HEK293 (cell line): ENCODE data around the gene C3orf33.
"Not testable (repeated sequence)": the region's sequence is repeated elsewhere in the genome, so short reads cannot be mapped to it uniquely, and the experiment has no call there.

Source experiments
- CTCF ChIA-PET: fragments of 350-600 bp; formaldehyde crosslinking; extraction: SDS; loops from one replicate; lab custom pipeline; 2021; ENCODE audit warnings: antibody characterized with exemption; lab: Yijun Ruan, JAX
- POLR2A ChIA-PET: fragments of 300-600 bp; formaldehyde crosslinking; extraction: SDS; loops from one replicate; lab custom pipeline; 2020; ENCODE audit warnings: antibody characterized with exemption, inconsistent platforms; lab: Yijun Ruan, JAX
- H3K27ac ChIP-seq: fragments of 200-500 bp; sonication (Bioruptor generic); 2 replicates; pipeline ENCODE4 v1.5.1; 2014; ENCODE audit warnings: low read depth, low read length, control low read depth, inconsistent platforms; ENCODE audit errors: extremely low read depth
- H3K36me3 ChIP-seq, 2 experiments: fragments of 200-500 bp in 1 of 2; sonication (Bioruptor generic) in 1 of 2; 1 replicate in 1 of 2; 2 replicates in 1 of 2; pipeline ENCODE4 v1.5.1; 2014 to 2017; ENCODE audit warnings: inconsistent platforms in 2 of 2, low read length in 2 of 2; ENCODE audit not compliant: control insufficient read depth in 2 of 2, insufficient read depth in 1 of 2
- H3K4me1 ChIP-seq: fragments of 200-500 bp; sonication (Bioruptor generic); 2 replicates; pipeline ENCODE4 v1.5.1; 2014; ENCODE audit warnings: mild to moderate bottlenecking, low read length, inconsistent platforms; ENCODE audit not compliant: control insufficient read depth, insufficient read depth
- H3K4me3 ChIP-seq: 2 replicates; pipeline ENCODE4 v1.5.1; 2011; ENCODE audit warnings: low read depth, mild to moderate bottlenecking, control low read depth, low read length, moderate library complexity
- H3K9me3 ChIP-seq: fragments of 200-500 bp; sonication (Bioruptor generic); 2 replicates; pipeline ENCODE4 v1.5.1; 2014; ENCODE audit warnings: low read depth, low read length, inconsistent platforms; ENCODE audit not compliant: control insufficient read depth, insufficient read depth
- CTCF ChIP-seq: fragments of 450-650 bp; formaldehyde crosslinking; IDR thresholded peaks from 2 replicates; pipeline ENCODE4 v1.5.1; 2016; ENCODE audit warnings: missing biosample characterization, missing genetic modification characterization
- KLF8 ChIP-seq: fragments of 450-650 bp; formaldehyde crosslinking; IDR thresholded peaks from 2 replicates; pipeline ENCODE4 v1.5.1; 2016; ENCODE audit warnings: missing biosample characterization, missing genetic modification characterization
- MEIS1 ChIP-seq: sonication (generic); formaldehyde crosslinking; IDR thresholded peaks from 2 replicates; pipeline ENCODE4 v1.8.1; 2022; ENCODE audit warnings: missing genetic modification reagents, mild to moderate bottlenecking, borderline replicate concordance
- ZNF114 ChIP-seq: fragments of 450-650 bp; formaldehyde crosslinking; IDR thresholded peaks from 2 replicates; pipeline ENCODE4 v1.5.0; 2017; ENCODE audit warnings: missing biosample characterization, missing genetic modification characterization
- ZNF335 ChIP-seq: fragments of 450-650 bp; formaldehyde crosslinking; conservative IDR thresholded peaks from 2 replicates; pipeline ENCODE4 v1.5.1; 2016; ENCODE audit warnings: missing biosample characterization, missing genetic modification characterization
- ZNF350 ChIP-seq: fragments of 450-650 bp; formaldehyde crosslinking; IDR thresholded peaks from 2 replicates; pipeline ENCODE4 v1.5.0; 2017; ENCODE audit warnings: missing biosample characterization, mild to moderate bottlenecking, missing genetic modification characterization
- ZNF426 ChIP-seq: fragments of 450-650 bp; formaldehyde crosslinking; IDR thresholded peaks from 2 replicates; pipeline ENCODE4 v1.5.1; 2017; ENCODE audit warnings: missing biosample characterization, missing genetic modification characterization, mild to moderate bottlenecking, inconsistent platforms, moderate library complexity
- ZNF513 ChIP-seq: fragments of 450-650 bp; IDR thresholded peaks from 2 replicates; pipeline ENCODE4 v1.5.1; 2018; ENCODE audit warnings: missing biosample characterization, missing genetic modification characterization
- ZNF629 ChIP-seq: fragments of 450-650 bp; formaldehyde crosslinking; IDR thresholded peaks from 2 replicates; pipeline ENCODE4 v1.5.1; 2017; ENCODE audit warnings: missing biosample characterization, missing genetic modification characterization
- ZNF654 ChIP-seq: fragments of 450-650 bp; formaldehyde crosslinking; IDR thresholded peaks from 2 replicates; pipeline ENCODE4 v1.5.1; 2016; ENCODE audit warnings: low read depth, missing biosample characterization, missing genetic modification characterization
- ZNF658 ChIP-seq: fragments of 450-650 bp; formaldehyde crosslinking; IDR thresholded peaks from 2 replicates; pipeline ENCODE4; 2016; ENCODE audit warnings: missing biosample characterization, missing genetic modification characterization
- ZNF768 ChIP-seq: fragments of 450-650 bp; formaldehyde crosslinking; IDR thresholded peaks from 2 replicates; pipeline ENCODE4 v1.5.1; 2018; ENCODE audit warnings: missing biosample characterization, mild to moderate bottlenecking, missing genetic modification characterization
- ZSCAN16 ChIP-seq: fragments of 450-650 bp; formaldehyde crosslinking; IDR thresholded peaks from 2 replicates; pipeline ENCODE4 v1.5.1; 2016; ENCODE audit warnings: missing biosample characterization, missing genetic modification characterization
- ZSCAN23 ChIP-seq: fragments of 450-650 bp; formaldehyde crosslinking; IDR thresholded peaks from 2 replicates; pipeline ENCODE4 v1.5.1; 2016; ENCODE audit warnings: missing biosample characterization, missing genetic modification characterization

C3orf33 gene

GRCh38 chr3:155815030-155815545 is 9.0 kb upstream of the C3orf33 start:
- Histone ChIP-seq H3K36me3 (no peaks in the 10 kb centered on the region), H3K27ac (no peak overlapping the region), H3K4me3 (no peak overlapping the region), H3K4me1 (no peaks in the 10 kb centered on the region), H3K9me3 (no peaks in the 10 kb centered on the region)
- no peak for TF ChIP-seq ZNF658 (tag by site-specific recombination)
- TF ChIP-seq ZNF654 (tag by site-specific recombination) = no peak
- no peak for TF ChIP-seq ZNF335 (tag by site-specific recombination)
- TF ChIP-seq ZSCAN16 = no peak
- no peak for TF ChIP-seq ZNF350 (tag by site-specific recombination)
- no peak for TF ChIP-seq ZNF426 (tag by site-specific recombination)
- no peak for TF ChIP-seq CTCF (tag by site-specific recombination)
- no peak for TF ChIP-seq ZNF114
- TF ChIP-seq ZNF513 (tag by site-specific recombination) = no peak
- TF ChIP-seq MEIS1 (CRISPR knock-in tag) = no peak
- no peak for TF ChIP-seq ZSCAN23
- TF ChIP-seq ZNF768 (tag by site-specific recombination) = no peak
- ChIA-PET CTCF (interaction anchor here (1.2 to 3.2 kb wide), 2 partner anchors 8 to 9 kb away, joined by 3 to 19 read pairs; partner anchors contain the start of gene C3orf33), POLR2A (interaction anchor here (1.2 kb wide), 1 partner anchor 9 kb away, joined by 5 read pairs; the partner anchor contains the start of gene C3orf33)

DNA sequence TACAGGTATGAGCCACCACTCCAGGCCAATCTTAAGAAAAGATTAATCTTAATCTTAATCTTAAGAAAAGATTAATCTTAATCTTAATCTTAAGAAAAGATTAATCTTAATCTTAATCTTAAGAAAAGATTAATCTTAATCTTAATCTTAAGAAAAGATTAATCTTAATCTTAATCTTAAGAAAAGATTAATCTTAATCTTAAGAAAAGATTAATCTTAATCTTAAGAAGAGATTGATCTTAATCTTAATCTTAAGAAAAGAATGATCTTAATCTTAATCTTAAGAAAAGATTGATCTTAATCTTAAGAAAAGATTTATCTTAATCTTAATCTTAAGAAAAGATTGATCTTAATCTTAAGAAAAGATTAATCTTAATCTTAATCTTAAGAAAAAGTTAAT is 7.1 kb upstream of the C3orf33 start:
- H3K4me1 ChIP-seq, CTCF ChIA-PET, H3K36me3 ChIP-seq, H3K9me3 ChIP-seq, POLR2A ChIA-PET, H3K4me3 ChIP-seq, H3K27ac ChIP-seq: not testable (repeated sequence)

DNA sequence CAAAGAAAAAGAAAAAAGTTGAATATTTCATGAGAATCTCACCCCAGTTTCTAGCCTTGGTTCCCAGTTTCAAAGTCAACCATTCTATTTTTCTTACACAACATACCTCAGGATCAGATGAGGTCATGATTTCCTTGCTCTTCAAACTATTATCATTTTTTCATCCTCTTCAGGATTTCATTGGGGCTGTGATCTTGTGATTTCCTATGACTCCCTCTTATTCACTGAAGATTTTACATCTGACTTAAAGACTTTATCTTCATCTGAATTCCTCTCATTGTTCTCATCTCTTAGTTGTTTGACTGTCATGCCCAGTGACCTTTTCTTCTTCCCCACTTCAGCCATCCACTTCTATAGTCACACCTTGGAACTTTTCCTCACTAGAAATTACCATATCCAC is 3.1 kb upstream of the C3orf33 start:
- TF ChIP-seq ZNF629 (tag by site-specific recombination) = no peak
- Histone ChIP-seq H3K36me3 (no peaks in the 10 kb centered on the region), H3K4me1 (no peaks in the 10 kb centered on the region), H3K9me3 (no peaks in the 10 kb centered on the region), H3K4me3 (no peak overlapping the region), H3K27ac (no peak overlapping the region)
- ChIA-PET POLR2A (no interaction called here), CTCF (interaction anchor here (0.7 kb wide), 1 partner anchor 166 kb away, joined by 4 read pairs; no protein-coding TSS in a partner anchor)

DNA sequence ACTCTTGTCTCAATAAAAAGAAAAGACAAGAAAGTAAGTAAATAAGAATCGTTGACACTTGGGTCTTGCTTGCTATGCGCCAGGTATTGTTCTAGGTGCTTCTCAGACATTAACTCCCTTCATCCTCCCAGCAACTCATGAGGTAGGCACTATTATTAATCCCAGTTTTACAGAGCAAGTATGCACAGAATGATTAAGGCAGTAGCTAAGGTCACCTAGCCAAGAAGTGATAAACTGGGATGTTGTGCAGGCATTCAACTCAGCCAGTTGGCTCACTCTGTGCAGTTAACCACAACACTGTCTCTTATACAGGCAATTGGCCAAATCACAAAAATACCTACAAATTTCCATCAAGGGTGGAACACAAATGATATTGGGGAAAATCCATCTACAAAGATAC is 1.7 kb upstream of the C3orf33 start:
- no peaks in the 10 kb centered on the region for H3K36me3 ChIP-seq
- TF ChIP-seq ZNF335 (tag by site-specific recombination) = 0 out of 2 replicates have a peak, but pooled peaks have one; percentile 19
- TF ChIP-seq KLF8 (tag by site-specific recombination) = no peak
- ChIA-PET POLR2A (no interaction called here), CTCF (no interaction called here)
- H3K4me1 ChIP-seq = no peaks in the 10 kb centered on the region
- no peak overlapping the region for H3K4me3 ChIP-seq
- H3K27ac ChIP-seq = no peak overlapping the region
- no peaks in the 10 kb centered on the region for H3K9me3 ChIP-seq
